Measurements from ENCODE around the gene METAP1D.

Gene METAP1D

DNA sequence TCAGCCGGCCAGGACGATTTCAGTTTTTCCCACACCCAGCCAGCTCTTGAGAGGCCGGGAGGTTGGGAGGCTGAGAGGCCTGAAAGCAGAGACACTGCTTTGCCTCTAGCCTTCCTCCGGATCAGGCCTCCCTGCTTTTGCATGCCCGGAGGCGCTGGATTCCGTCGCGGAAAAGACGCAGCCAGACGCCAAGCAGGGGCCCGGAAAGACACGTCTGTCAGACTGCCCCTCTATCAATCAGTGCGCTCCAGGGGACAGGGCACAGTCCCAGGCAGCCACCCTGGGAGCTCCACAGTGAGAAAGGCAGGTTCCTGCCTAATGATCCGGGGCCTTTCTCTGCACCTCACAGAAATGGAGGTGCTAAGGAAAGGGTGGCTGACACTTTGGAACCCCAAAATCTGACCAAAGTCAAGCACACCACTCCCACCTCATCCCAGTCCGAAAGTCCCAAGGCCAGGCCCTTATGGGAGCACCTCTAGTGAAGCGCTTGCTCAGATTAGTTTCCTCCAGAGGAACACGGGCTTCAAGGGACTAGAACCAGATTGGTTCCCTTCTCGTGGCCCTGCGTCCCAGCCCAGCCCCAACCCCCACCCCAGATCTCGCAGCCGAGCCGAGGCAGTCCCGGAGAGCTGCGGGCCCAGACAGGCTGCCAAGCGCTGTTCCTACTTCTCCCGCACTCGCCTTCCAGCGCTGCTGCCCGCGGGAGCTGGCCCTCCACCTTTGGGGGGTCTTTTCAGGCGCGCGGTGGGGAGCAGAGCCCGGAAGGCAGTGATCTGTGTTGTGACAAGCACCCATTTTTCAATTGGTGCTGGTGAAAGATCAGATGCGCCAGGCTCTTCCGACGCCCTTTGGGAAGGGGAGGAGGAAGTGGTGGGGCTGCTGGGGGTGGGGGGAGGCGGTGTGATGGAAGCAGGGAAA is 90.5 kb downstream of the METAP1D start:
- no peak for DNase-seq

- DNase-seq: no peak
Measured at GRCh38 chr2:172091000-172091641, 91.4 kb downstream of the METAP1D start.

- DNase-seq: no peak
Measured at GRCh38 chr2:172091761-172092566, 92.2 kb downstream of the METAP1D start.

- DNase-seq: no peak
Measured at GRCh38 chr2:172092716-172093415, 93.1 kb downstream of the METAP1D start.

- DNase-seq: no peak
Measured at GRCh38 chr2:172093416-172094293, 93.9 kb downstream of the METAP1D start.

DNA sequence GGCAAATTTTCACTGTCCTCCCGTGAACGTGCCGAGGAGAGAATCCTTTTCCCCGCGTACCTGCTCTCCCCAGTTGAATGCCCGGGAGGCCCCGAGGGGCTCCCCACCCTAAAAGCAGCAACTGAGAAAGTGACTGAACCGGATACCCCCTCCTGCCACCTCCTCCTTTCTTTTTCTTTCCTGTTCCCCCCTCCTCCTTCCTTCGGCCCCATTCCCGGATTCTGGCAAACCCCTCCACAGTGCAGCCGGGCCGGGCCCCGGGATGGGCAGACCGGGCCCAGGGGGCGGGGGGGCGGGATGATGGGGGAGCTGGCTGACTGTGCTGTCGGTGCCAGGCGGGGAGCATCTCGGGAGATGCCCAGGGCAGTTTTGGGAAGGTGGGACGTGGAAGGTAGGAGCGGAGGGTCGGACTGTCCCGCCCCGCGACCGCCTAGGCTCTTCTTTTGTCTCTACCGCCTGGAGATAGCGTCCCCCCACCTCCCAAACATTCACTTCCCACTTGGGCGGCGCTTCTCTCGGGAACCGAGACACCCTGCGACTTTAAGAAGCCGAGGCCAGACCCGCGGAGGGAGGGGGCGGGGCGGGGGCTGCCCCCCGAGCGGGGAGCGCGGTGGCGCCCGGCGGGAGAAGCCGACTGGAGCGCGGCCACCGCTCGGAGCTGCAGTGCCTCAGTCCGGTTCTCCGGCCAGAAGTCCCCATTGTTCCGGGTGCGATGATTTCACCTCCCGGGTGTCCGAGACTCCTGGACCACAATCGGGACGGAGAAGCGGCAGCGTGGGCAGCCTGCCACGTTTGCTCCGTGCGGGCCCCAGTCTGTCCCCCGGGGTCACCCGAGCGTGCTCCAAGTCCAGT is 94.8 kb downstream of the METAP1D start:
- no peak for DNase-seq

- peak in 5 of 56 donors; percentile 24 to 58 (median 32) for DNase-seq
Measured at GRCh38 chr2:172095146-172095904, 95.6 kb downstream of the METAP1D start.

GRCh38 chr2:172095905-172096625 is 96.3 kb downstream of the METAP1D start:
- DNase-seq: no peak

DNA sequence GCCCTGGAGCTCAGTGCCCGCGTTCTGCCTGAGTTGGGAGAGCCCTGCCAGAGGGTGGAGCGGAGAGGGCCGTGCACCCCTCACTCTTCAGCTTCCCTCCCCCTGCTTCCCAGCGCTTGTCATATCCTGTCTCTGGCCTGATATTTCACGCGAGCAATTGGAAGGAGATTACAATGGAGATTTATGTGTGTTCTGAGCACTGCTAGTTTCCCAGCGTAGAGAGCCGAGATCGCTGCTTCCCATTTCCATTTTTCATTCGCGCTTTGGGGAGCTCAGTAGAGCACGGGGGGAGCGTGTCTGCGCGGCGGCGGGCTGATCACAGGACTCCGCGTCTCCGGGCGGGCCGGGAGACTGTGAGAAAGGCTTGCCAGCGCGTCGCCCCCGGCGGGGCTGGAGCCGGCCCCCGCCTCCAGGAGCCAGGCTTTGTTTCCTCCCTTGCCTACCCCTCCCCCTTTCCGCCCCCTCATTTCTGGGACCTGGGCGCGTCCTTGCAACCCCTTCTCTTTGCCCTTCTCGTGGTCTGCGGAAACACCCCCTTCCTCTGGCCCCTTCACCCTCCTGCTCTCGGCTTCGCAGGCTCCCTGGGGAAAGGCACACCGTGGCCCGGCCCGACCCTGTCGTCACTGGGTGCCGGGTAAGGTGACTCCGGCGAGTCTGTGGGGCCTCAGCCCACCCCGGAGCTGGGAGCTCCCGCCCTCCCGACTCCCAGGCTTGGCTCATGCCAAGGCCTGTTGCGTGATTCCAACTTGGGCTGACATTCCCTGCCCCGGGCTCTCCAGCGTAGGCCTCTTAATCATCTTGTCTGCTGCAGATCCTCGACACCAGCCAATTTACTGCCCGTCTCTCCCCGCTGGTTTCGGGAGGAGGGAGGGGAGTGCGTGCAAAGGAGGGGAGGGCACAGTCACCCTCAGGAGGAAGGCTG is 97.1 kb downstream of the METAP1D start:
- DNase-seq: no peak

DNA sequence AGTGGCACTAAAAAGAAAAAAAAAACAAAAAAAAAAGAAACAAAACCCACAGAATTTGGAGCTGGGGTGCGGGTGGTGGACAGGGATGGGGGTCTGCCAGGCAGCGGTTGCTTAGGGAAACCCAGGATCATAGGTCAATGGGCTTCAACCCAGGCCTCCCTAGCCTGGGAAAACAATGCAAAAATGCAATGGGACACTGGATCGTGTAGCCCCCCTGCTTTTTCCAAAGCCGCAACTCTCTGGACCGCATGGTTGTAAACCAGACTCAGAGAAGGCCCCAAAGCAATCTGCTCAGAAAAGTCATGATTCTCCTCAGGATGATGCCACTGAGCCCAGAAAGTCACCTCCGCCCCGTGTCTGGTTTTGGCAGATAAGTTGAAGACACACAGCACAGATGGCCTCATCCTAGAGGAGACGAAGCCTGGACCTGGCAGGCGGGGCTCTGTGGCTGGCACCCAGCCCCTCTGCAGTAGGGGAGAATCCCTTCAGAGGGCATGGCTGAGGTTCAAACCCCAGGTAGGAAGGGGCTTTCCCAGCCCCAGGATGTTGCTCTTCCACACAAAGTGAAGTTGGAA is 97.9 kb downstream of the METAP1D start:
- DNase-seq: no peak

DNA sequence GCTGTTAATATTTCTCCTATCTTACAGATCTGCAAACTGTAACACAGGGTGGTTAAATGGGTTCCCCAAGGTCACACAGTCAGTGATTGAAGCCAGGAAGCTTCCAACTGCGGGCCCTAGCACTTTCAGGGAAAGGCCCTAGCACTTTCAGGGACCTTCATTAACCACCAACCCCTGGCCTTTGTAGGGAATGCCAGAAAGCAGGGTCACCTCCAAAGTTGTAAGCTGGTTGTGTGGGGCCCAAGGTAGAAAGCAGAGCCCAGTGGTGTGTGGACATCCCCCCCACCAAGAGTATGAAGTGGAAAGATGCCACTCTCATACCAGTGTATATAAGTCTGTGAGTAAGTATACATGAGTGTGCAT is 98.5 kb downstream of the METAP1D start:
- DNase-seq: no peak

DNA sequence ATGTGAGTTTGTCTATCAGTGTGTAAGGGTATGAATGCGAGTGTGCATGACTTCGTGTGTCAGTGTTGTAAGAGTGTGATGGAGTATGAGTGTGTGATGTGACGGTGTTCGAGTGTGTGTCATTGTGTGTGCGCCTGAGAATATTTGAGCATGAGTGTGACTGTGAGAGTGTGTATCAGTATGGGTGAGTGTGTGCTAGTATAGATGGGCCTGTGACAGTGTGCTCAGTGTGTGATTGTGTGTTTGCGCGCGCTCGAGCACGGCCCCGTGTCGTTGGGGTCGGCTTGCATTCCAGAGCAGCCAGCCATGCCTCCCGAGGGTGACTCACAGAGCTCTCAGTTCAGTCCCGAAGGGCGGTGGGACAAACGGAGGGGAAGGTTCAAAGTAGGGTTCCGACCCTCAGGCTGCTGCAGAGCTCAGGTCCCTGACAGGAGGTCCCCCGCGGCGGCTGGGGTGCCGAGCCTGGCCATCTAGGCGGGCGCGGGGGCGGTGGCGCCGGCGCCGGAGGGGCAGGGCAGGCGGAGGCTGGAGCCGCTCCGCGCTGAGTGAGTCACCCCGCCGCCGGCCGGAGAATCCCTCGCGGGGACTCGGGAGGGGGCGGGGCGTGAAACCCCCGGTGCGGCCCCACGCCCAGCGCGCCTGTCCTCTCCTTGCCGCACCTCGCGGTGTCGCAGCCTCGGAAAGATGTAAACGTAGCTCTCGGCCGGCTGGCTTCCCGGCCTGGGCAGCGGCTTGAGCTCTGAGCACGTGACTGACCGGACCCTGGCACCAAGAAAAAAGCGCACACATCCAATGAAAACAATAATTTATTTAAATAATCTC is 99.1 kb downstream of the METAP1D start:
- DNase-seq: peak in 2 of 56 donors; percentile 22 to 39

DNA sequence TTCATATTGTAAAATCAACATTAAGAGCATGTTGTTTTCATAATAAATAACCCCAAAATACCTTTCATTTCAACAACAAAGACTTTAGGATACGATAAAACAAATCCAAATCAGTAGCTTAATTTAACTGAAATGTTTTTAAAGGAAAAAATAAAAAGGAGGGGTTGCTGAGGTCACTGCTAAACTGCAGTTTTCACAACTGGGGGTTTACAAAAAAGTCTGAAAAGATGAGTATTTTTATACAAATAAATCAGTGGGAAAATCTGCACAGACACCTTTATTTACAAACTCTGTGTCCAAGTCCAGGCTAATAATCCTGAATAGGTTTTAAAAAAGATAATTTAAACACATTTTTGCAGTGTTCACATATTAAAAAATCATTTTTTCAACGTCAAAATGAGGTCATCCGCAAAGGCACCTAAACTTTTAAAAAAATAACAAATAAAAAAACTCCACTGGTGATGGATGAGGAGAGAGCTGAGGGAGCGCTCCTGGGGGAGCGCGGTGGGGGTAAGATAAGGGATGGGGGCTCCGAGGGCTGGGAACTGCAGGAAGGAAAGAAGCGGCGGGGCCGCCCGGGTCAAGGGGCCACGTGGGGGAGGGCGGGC is 99.8 kb downstream of the METAP1D start:
- no peak for DNase-seq

- DNase-seq: no peak
Measured at GRCh38 chr2:172100080-172100934, 100.6 kb downstream of the METAP1D start.
